Activated T-cell treated with anti-CD3 and anti-CD28 coated beads for 1 hour (primary cell): ENCODE data around the gene SH2D1A.

ENCODE experiments used
- DNase-seq: peaks from one replicate; pipeline ENCODE4 v3.0.0-alpha.2; 2020; ENCODE audit warnings: low read depth

SH2D1A gene

GRCh38 chrX:124421898-124422655, 75.7 kb downstream of the SH2D1A start:
- DNase-seq: no peak
